ENCODE measurements around the gene MMD. TPM values are rescaled to one million over a fixed set of nuclear protein-coding genes. Genes with fewer than 3 reads are reported as not detected.

The MMD gene
- total RNA-seq, 2 donors from 2014 or later: 11.1 to 14.3 TPM

GRCh38 chr17:55453839-55454557, 32.4 kb upstream of the MMD start:
- Histone ChIP-seq H3K4me1 (ENCODE audit: control insufficient read depth in 1 of 2, low read depth in 2 of 2) (no peaks in the 10 kb centered on the region), H3K36me3 (no peaks in the 10 kb centered on the region), H3K9me3 (no peaks in the 10 kb centered on the region), H3K27ac (no peak overlapping the region), H3K27me3 (replicated peaks; ENCODE audit: insufficient read depth) (no peaks in the 10 kb centered on the region), H3K4me3 (no peak overlapping the region)
- TF ChIP-seq, protein P1, sequence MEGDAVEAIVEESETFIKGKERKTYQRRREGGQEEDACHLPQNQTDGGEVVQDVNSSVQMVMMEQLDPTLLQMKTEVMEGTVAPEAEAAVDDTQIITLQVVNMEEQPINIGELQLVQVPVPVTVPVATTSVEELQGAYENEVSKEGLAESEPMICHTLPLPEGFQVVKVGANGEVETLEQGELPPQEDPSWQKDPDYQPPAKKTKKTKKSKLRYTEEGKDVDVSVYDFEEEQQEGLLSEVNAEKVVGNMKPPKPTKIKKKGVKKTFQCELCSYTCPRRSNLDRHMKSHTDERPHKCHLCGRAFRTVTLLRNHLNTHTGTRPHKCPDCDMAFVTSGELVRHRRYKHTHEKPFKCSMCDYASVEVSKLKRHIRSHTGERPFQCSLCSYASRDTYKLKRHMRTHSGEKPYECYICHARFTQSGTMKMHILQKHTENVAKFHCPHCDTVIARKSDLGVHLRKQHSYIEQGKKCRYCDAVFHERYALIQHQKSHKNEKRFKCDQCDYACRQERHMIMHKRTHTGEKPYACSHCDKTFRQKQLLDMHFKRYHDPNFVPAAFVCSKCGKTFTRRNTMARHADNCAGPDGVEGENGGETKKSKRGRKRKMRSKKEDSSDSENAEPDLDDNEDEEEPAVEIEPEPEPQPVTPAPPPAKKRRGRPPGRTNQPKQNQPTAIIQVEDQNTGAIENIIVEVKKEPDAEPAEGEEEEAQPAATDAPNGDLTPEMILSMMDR (IDR thresholded peaks at IDR 0.05): no peak
- DNase-seq (ENCODE audit: low spot score) (no peak), ATAC-seq (ENCODE audit: insufficient number of reproducible peaks, low FRiP score, low read depth) (no peak)

DNA sequence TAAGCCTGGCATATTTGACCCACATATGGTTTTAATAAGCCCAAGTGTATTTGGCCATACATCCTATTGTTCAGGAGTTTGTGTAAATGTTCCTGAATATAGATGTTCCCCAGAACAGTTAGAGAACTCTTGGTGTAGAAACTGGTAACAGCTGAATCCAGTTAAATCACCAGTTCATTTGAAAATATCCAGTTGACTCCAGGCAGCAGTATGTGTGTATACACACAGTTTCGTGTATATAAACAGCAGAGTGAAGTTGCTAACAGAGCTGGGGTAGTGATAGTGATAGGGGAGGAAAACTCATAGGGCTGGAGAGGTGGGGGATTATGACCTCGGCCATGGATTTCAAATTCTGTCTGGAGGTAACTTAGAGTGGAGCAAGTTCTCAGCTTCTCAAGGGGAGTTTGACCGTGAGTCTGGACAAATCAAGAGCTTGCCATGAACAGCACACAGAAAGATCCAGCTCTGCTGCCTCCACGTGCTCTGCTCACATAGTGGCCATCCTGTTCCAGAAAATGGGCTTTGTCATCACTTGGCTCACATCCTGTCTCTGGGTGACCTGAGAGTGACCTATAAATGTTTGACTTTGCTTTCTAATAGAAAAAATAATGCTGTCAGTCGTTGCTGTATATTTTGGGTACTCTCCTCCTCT, 30.6 kb upstream of the MMD start:
- Histone ChIP-seq H3K4me1 (ENCODE audit: control insufficient read depth in 1 of 2, low read depth in 2 of 2) (no peaks in the 10 kb centered on the region), H3K36me3 (no peaks in the 10 kb centered on the region), H3K4me3 (no peak overlapping the region), H3K27me3 (replicated peaks; ENCODE audit: insufficient read depth) (no peaks in the 10 kb centered on the region), H3K27ac (no peak overlapping the region), H3K9me3 (no peaks in the 10 kb centered on the region)
- TF ChIP-seq, protein P1 (IDR thresholded peaks at IDR 0.05): no peak
- DNase-seq (ENCODE audit: low spot score) (no peak), ATAC-seq (ENCODE audit: insufficient number of reproducible peaks, low FRiP score, low read depth) (no peak)

GRCh38 chr17:55451758-55452138, 30.1 kb upstream of the MMD start:
- H3K4me3 ChIP-seq: no peak overlapping the region
- DNase-seq (ENCODE audit: low spot score) (no peak), ATAC-seq (ENCODE audit: insufficient number of reproducible peaks, low FRiP score, low read depth) (no peak)
- no peaks in the 10 kb centered on the region for H3K27me3 ChIP-seq (replicated peaks; ENCODE audit: insufficient read depth)
- H3K9me3 ChIP-seq: no peaks in the 10 kb centered on the region
- TF ChIP-seq, protein P1 (IDR thresholded peaks at IDR 0.05): no peak
- no peaks in the 10 kb centered on the region for H3K4me1 ChIP-seq (ENCODE audit: control insufficient read depth in 1 of 2, low read depth in 2 of 2)
- H3K27ac ChIP-seq: no peak overlapping the region
- H3K36me3 ChIP-seq: no peaks in the 10 kb centered on the region

- Histone ChIP-seq H3K36me3 (no peaks in the 10 kb centered on the region), H3K4me1 (ENCODE audit: control insufficient read depth in 1 of 2, low read depth in 2 of 2) (no peaks in the 10 kb centered on the region), H3K27me3 (replicated peaks; ENCODE audit: insufficient read depth) (no peaks in the 10 kb centered on the region), H3K27ac (no peak overlapping the region), H3K4me3 (no peak overlapping the region), H3K9me3 (no peaks in the 10 kb centered on the region)
- DNase-seq (ENCODE audit: low spot score) (no peak), ATAC-seq (ENCODE audit: insufficient number of reproducible peaks, low FRiP score, low read depth) (no peak)
- TF ChIP-seq, protein P1 (IDR thresholded peaks at IDR 0.05): no peak
Observed at GRCh38 chr17:55451203-55451641, 29.6 kb upstream of the MMD start.

DNA sequence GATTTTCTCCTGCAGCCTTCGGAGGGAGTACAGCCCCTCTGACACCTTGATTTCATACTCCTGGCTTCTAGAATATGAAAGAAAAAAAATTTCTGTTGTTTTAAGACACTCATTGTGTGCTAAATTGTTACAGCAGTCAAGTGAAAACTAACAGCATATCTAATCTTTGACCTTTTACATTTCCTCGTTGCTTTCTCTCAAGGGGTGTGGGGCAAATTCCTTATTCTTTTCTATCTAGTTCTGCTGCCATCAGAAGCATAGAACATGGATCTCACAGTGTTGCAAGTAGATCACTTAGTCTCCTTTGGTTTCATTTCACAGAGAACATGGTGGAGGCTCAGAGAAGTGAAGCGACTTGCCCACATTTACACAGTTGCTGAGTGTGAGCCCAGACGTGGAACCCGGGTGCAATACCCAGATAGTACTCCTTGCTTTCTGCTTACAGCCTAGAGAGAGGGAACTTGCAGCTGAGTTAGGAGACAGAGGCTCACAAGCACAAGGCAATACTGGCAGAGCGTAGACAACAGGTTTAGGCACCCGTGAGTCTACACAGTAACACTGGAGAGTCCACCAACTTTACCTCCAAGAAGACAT, 28.7 kb upstream of the MMD start:
- TF ChIP-seq, protein P1 (IDR thresholded peaks at IDR 0.05): no peak
- Histone ChIP-seq H3K4me1 (ENCODE audit: control insufficient read depth in 1 of 2, low read depth in 2 of 2) (no peaks in the 10 kb centered on the region), H3K9me3 (no peaks in the 10 kb centered on the region), H3K27ac (no peak overlapping the region), H3K4me3 (no peak overlapping the region), H3K27me3 (replicated peaks; ENCODE audit: insufficient read depth) (no peaks in the 10 kb centered on the region), H3K36me3 (no peaks in the 10 kb centered on the region)
- no peak for DNase-seq (ENCODE audit: low spot score)
- ATAC-seq (ENCODE audit: insufficient number of reproducible peaks, low FRiP score, low read depth): no peak

All from thoracic aorta (tissue), 2 donors.